Measurements from ENCODE around the gene PCOLCE2. TPM values are rescaled to one million over a fixed set of nuclear protein-coding genes. Genes with fewer than 3 reads are reported as not detected.

The PCOLCE2 gene
- total RNA-seq, 1 experiment from 2014 or later, result 4.4 TPM

DNA sequence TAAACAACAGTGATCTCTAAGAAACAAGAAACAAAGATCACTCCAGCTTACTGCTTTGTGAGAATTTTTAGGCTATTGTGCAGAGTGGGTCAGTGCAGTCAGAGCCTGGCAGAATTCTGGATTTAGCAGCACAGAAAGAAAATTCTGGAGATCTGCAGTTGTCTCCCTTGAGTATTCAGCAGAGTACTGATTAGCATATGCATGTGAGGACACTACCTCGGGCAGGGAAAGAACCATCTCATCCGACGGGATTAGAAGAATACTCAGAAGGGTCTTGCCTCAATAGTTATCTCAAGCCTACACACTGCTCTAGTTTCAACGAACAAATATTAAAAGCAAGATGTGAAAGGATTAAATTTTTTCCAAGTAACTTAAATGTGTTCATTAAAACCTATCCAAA lies 94.4 kb downstream of the PCOLCE2 start:
- TF ChIP-seq POLR2A (IDR thresholded peaks at IDR 0.05; ENCODE audit: borderline replicate concordance, extremely low read depth, insufficient read depth, insufficient read length) (no peak), SRF (IDR thresholded peaks at IDR 0.05; ENCODE audit: low read depth) (no peak), CEBPB (IDR thresholded peaks at IDR 0.05; ENCODE audit: low read depth) (no peak), ZNF274 (IDR thresholded peaks at IDR 0.05; ENCODE audit: low read depth, low read length) (no peak), FOSL1 (IDR thresholded peaks at IDR 0.05; ENCODE audit: low read depth) (no peak), SP1 (IDR thresholded peaks at IDR 0.05; ENCODE audit: low read depth) (no peak), CBX3 (IDR thresholded peaks at IDR 0.05; ENCODE audit: low read depth) (no peak), SIN3A (IDR thresholded peaks at IDR 0.05; ENCODE audit: low read depth) (no peak), EZH2phosphoT487 (IDR thresholded peaks at IDR 0.05; ENCODE audit: borderline replicate concordance) (no peak), ZFX (IDR thresholded peaks at IDR 0.05) (no peak), JUND (IDR thresholded peaks at IDR 0.05) (no peak), YY1 (IDR thresholded peaks at IDR 0.05; ENCODE audit: extremely low read depth, insufficient replicate concordance, low read depth, low read length) (no peak)
- TF ChIP-seq, protein P1, sequence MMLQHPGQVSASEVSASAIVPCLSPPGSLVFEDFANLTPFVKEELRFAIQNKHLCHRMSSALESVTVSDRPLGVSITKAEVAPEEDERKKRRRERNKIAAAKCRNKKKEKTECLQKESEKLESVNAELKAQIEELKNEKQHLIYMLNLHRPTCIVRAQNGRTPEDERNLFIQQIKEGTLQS (IDR thresholded peaks at IDR 0.05), result no peak
- TF ChIP-seq, protein P2, sequence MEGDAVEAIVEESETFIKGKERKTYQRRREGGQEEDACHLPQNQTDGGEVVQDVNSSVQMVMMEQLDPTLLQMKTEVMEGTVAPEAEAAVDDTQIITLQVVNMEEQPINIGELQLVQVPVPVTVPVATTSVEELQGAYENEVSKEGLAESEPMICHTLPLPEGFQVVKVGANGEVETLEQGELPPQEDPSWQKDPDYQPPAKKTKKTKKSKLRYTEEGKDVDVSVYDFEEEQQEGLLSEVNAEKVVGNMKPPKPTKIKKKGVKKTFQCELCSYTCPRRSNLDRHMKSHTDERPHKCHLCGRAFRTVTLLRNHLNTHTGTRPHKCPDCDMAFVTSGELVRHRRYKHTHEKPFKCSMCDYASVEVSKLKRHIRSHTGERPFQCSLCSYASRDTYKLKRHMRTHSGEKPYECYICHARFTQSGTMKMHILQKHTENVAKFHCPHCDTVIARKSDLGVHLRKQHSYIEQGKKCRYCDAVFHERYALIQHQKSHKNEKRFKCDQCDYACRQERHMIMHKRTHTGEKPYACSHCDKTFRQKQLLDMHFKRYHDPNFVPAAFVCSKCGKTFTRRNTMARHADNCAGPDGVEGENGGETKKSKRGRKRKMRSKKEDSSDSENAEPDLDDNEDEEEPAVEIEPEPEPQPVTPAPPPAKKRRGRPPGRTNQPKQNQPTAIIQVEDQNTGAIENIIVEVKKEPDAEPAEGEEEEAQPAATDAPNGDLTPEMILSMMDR (IDR thresholded peaks at IDR 0.05 in 2 of 3, conservative IDR thresholded peaks at IDR 0.05 in 1 of 3; ENCODE audit: borderline replicate concordance in 1 of 3, insufficient read depth in 1 of 3, low read depth in 2 of 3, low read length in 2 of 3), result no peak
- TF ChIP-seq, protein P3, sequence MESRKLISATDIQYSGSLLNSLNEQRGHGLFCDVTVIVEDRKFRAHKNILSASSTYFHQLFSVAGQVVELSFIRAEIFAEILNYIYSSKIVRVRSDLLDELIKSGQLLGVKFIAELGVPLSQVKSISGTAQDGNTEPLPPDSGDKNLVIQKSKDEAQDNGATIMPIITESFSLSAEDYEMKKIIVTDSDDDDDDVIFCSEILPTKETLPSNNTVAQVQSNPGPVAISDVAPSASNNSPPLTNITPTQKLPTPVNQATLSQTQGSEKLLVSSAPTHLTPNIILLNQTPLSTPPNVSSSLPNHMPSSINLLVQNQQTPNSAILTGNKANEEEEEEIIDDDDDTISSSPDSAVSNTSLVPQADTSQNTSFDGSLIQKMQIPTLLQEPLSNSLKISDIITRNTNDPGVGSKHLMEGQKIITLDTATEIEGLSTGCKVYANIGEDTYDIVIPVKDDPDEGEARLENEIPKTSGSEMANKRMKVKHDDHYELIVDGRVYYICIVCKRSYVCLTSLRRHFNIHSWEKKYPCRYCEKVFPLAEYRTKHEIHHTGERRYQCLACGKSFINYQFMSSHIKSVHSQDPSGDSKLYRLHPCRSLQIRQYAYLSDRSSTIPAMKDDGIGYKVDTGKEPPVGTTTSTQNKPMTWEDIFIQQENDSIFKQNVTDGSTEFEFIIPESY (IDR thresholded peaks at IDR 0.05; ENCODE audit: extremely low read depth, insufficient replicate concordance, low read length), result no peak
- H3K4me2 ChIP-seq (ENCODE audit: low read length), result no peak overlapping the region
- no peaks in the 10 kb centered on the region for H4K20me1 ChIP-seq (ENCODE audit: insufficient read depth)
- ATAC-seq, result no peak
- H3K9me3 ChIP-seq (ENCODE audit: control insufficient read depth in 1 of 2, insufficient read depth in 1 of 2, low read depth in 1 of 2, low read length in 2 of 2), result no peaks in the 10 kb centered on the region
- no peak overlapping the region for H2AFZ ChIP-seq (ENCODE audit: low read depth, low read length, poor library complexity, severe bottlenecking)
- no TSS peak for BruUV-seq (replicated peaks)
- H3K36me3 ChIP-seq (ENCODE audit: control insufficient read depth in 1 of 2, insufficient read depth in 2 of 2, low read length in 2 of 2), result no peaks in the 10 kb centered on the region
- DNase-seq (ENCODE audit: low read depth, low spot score), result no peak
- no peaks in the 10 kb centered on the region for H3K9me2 ChIP-seq (ENCODE audit: insufficient read depth)
- intact Hi-C loops (cut with micrococcal nuclease), result no loop called here
- H3K79me2 ChIP-seq (ENCODE audit: insufficient read depth, low read length), result no peaks in the 10 kb centered on the region
- RAD21 ChIA-PET (ENCODE audit: low non-redundant PET in 1 of 2, low total read pairs in 2 of 2, uncharacterized antibody in 2 of 2, unreplicated experiment in 2 of 2), result no interaction called here
- no peak overlapping the region for H3K27ac ChIP-seq (ENCODE audit: low read depth, low read length)
- no peak overlapping the region for H3K9ac ChIP-seq (ENCODE audit: low read length)
- no peak overlapping the region for H3K4me3 ChIP-seq (replicated peaks in 1 of 2; ENCODE audit: low read depth in 1 of 2, low read length in 2 of 2)
- POLR2A ChIA-PET, result no interaction called here
- CTCF ChIA-PET, result no interaction called here
- H3K4me1 ChIP-seq (ENCODE audit: control insufficient read depth in 1 of 2, insufficient read depth in 2 of 2, low read length in 2 of 2), result no peaks in the 10 kb centered on the region
- H3K27me3 ChIP-seq (ENCODE audit: insufficient read depth, low read length), result no peaks in the 10 kb centered on the region

Measured in HCT116 (cell line).